K562 treated with DMSO at 1 percent for 4 hours (cell line): Measurements from ENCODE around the gene HLA-DQA1. TPM values are rescaled to one million over a fixed set of nuclear protein-coding genes. Genes with fewer than 3 reads are reported as not detected.

ENCODE experiments used
- total RNA-seq: library from RNA; unstranded; fragments of 300-600 nt; gene quantifications from 2 replicates; pipeline ENCODE4 v1.2.3, GENCODE V29; 2022; ENCODE audit not compliant: insufficient read depth

The HLA-DQA1 gene
- not detected in 2 replicates for total RNA-seq

GRCh38 chr6:32637219-32637880 is at the start of gene HLA-DQA1:
Gene HLA-DQA1 (plus strand): TSS chr6:32637406. CDS start chr6:32637459, 53 bp downstream.

GRCh38 chr6:32589596-32590449 is 47.4 kb upstream of the HLA-DQA1 start, which contains the start of gene HLA-DRB1:
Gene HLA-DRB1 (minus strand): TSS chr6:32589848. CDS start chr6:32589742, 106 bp downstream.

DNA sequence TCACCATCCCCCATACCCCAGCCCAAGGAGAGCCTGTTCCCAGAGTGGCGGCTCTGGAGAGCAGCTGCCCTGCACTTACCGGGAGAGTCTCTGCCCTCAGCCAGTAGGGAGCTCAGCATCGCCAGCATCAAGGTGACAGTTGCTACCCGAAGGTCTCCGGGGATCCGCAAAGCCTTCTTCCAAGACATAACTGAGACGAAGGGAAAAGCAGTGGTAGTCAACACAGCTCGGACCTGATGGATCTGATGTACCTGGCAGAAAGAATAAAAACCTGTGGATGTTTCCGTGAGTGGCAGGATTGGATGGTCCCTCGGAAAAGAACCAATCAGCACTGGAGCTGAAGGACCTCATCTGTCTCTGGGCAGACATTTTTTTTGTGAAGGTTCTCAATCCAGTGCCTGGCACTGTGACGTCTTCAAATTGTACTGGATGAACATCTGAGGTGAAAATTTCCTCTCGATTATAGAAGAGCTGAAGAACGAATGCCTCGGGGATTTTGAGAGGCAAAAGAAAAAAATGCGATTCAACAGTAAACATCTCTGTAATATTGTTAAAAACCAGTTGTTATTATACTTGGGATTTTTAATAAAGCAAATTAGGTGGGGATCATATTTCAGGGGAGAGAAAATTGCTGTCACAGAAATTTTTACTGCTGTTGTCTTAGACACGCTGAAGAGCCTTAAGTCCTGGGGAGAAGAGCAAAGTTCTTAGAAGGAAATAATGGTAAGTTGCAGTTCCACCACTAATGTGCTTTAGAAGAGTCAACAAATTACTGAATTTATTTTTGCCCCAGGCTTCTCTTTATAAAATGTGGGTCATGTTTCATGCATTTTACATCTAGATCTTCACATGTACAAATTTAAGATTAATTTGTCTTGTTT is 29.5 kb downstream of the HLA-DQA1 start, which contains the start of gene HLA-DQB1:
Gene HLA-DQB1 (minus strand): TSS at position 238 of the 881 bp plus-strand sequence. CDS start 50 bp downstream, at position 188.

Other genes with a start within 250 kb of the HLA-DQA1 start
- gene BTNL2, start 230.2 kb upstream of the HLA-DQA1 start, total RNA-seq, result not detected in 2 replicates
- not detected in 2 replicates for gene HLA-DRA, start 197.5 kb upstream of the HLA-DQA1 start, total RNA-seq
- not detected in 2 replicates for gene HLA-DRB5, start 107.1 kb upstream of the HLA-DQA1 start, total RNA-seq
- not detected in 2 replicates for gene HLA-DRB1, start 47.6 kb upstream of the HLA-DQA1 start, total RNA-seq
- gene HLA-DQB1, start 29.3 kb downstream of the HLA-DQA1 start, total RNA-seq, result not detected in 2 replicates
- not detected in 2 replicates for gene HLA-DQA2, start 104.0 kb downstream of the HLA-DQA1 start, total RNA-seq
- not detected in 2 replicates for gene HLA-DQB2, start 126.1 kb downstream of the HLA-DQA1 start, total RNA-seq
- 0.65 TPM in 1 of 2 replicates, not detected in the other for gene HLA-DOB, start 179.6 kb downstream of the HLA-DQA1 start, total RNA-seq
- 16.1 and 28.3 TPM in 2 replicates for gene TAP2, start 201.3 kb downstream of the HLA-DQA1 start, total RNA-seq
- 18.0 and 21.9 TPM in 2 replicates for gene PSMB8, start 206.6 kb downstream of the HLA-DQA1 start, total RNA-seq
- 13.9 and 16.3 TPM in 2 replicates for gene TAP1, start 216.3 kb downstream of the HLA-DQA1 start, total RNA-seq
- gene PSMB9, start 216.8 kb downstream of the HLA-DQA1 start, total RNA-seq, result 13.7 and 20.4 TPM in 2 replicates